Stimulated activated CD4-positive, alpha-beta T cell treated with anti-CD3 and anti-CD28 coated beads, Interleukin-4, amount 100 ng/mL, for 4 hours (primary cell): ENCODE data around the gene NADK2.

Source experiments
- DNase-seq, 2 experiments: peaks; one replicate each; pipeline ENCODE4 v3.0.0-alpha.2; 2020

The NADK2 gene

GRCh38 chr5:36246036-36246800 is 4.5 kb upstream of the NADK2 start:
- no peak for DNase-seq

DNA sequence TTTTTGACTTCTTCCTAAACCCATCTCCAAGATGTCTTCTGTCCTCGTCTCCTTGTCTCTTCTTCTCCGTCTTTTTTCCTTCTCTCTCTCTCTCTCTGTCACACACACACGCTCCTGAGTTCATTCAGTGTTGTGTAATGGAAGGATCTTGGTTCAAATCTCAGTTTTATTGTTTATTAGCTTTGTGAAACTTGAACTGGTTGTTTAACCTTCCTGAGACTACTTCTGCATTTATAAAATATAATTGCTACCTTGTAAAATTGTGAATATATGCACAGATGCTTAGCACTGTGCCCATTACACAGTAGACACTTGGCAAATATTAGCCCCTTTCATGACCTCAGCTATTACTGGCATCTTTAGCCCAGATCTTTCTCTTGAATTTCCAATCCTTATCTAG is 2.4 kb upstream of the NADK2 start:
- no peak for DNase-seq

- DNase-seq: no peak
Measured at GRCh38 chr5:36243653-36244052, 1.9 kb upstream of the NADK2 start.

DNA sequence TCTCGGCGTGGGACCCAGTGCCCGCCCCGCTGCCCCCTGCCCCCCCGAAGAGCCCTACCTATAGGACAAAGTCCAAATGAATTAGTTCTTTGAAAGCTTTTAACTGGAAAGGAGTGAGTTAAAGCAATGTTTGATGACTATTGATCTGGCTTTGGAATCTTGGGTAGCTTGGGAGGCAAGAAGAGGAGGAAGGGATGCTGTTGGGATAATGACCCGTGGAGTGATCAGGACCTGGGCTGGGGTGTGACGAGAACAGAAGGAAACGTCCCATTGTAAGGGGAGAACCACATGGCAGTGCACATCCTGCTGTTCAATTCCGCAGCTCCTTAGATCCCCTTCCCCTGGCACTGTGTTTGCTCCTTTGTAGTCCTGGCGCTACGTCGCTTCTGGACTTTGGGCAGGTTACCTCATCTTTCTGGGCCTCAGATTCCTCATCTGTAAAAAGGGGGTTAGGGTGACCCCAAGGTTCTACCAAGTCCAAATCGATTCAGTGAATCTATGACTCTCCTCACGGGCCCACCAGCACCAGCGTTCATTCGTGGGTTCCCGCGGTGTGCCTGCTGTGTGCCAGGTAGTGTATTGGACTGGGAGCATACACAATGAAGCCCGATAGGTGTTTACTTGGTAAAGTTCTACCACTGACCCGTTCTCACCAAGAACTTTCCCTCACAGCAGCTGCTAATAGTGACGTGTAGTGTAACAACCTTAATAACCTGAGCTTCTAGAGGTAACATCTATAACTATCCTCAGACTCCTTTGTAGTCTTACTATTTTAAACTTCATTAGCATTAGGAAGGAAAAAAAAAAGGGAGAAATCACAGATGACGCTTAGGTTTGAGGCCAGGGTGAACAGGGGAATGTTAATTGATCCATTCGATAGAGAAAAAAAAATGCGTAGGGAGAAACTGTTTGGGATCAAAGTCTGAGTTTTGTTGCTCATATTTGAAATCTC is 1.1 kb upstream of the NADK2 start:
- DNase-seq: peak in 1 of 2 experiments; percentile 2

- peak in 1 of 2 experiments; percentile 35 for DNase-seq
Measured at GRCh38 chr5:36240779-36241630, 720 bp downstream of the NADK2 start.

- no peak for DNase-seq
Measured at GRCh38 chr5:36239370-36240293, 2.1 kb downstream of the NADK2 start.

DNA sequence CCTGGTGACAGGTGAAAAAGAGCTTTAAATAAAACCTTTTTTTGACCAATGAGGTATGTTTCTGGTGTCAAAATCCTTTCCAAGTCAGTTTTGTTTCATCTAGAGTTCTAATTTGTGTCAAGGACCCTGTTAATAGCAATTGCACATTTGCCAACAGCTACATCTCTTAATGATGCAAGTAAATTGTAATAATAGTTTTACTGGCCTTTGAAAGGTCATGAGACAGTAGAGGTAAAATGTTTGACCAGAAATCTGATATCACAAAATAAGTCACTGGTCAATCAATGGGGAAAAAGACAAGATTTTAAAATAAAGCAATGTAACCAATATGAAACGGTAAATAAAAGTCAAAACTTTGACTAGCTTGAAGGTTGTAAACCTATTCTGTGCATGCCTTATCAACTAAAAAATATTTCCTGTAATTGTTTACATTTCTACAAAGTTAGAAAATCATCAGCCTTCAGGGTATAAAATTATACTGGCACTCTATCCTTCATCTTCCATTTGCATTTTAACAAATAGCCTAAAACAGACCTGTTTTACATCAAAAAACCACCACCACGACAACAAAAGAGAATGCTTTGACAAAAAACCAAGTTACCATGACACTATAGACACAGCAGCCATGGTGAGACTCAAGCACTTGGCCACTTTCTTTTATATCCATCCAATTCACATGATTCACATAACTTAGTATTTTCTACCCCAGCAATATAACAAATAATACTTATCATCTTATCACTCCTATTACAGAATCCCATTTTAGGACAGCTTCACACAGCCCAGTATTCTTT is 3.0 kb downstream of the NADK2 start:
- no peak for DNase-seq

GRCh38 chr5:36237751-36238150 is 4.0 kb downstream of the NADK2 start:
- DNase-seq: no peak

GRCh38 chr5:36236801-36237200 is 4.9 kb downstream of the NADK2 start:
- no peak for DNase-seq

- DNase-seq: no peak
Measured at GRCh38 chr5:36232533-36232932, 9.2 kb downstream of the NADK2 start.

- DNase-seq: no peak
Measured at GRCh38 chr5:36230151-36230790, 11.5 kb downstream of the NADK2 start.

DNA sequence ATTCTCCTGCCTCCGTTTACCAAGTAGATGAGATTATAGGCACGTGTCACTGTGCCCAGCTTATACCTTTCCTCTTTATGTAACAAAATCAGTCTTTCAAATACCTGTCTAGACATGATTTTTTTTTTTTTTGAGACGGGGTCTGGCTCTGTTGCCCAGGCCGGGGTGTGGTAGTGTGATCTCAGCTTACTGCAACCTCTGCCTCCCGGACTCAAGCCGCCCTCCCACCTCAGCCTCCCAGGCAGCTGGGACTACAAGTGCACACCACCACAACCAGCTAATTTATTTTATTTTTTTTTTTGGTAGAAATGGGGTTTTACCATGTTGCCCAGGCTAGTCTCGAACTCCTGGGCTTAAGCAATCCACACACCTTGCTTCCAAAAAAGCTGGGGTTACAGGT is 13.2 kb downstream of the NADK2 start:
- DNase-seq: no peak

DNA sequence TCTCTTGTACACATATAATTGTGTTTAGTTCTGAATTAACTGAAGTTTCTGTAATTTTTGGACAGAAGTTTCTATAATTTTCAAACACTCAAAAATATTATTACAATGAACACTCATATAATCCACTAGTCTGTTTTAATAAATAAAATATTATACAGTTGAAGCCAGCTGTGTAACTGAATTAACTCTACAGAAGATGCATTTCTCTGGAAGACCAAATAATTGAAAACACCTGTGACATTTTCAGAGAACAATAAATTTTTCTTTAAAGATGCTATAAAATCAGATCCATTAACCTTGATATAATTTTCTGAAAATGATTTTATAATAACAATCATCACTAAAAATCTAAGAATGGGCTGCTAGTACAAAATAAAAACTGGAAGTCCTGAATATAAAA is 14.7 kb downstream of the NADK2 start:
- DNase-seq: no peak

GRCh38 chr5:36222620-36223019 is 19.1 kb downstream of the NADK2 start:
- DNase-seq: no peak

DNA sequence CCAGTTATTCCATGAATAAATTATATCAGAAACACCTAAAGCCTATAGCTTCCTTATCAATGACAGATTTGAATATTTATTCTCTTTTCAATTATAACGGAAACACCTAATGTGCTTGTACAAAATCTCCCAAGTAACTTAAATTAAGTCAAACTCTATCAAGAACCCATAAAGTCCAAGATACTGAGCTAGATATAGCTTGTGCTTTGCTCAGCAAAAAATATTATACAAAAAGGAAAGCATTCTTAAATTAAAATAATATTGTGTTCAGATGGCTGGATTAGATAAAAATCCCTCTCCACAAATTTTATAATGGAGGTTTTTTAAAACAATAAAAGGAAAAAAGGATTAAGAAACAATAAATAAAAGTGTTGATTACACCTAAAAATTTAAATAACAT is 23.7 kb downstream of the NADK2 start:
- DNase-seq: no peak

DNA sequence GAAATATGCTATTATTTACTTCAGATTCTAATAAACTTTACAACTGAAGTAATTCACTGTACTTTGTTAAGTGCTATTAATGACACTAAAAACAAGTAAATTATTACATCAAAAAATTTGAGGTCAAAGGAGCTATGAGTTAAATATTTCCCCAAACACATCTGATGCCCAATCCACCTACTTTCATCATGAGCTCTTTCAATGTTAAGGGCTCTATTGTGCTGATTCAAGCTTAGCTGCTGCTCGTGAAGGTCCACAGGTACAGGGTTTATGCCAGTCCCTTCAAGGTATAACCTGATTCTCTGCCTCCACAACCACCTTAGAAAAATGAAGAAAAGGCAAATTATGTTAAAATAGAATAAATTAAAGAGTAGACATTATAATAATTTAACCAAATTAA is 24.2 kb downstream of the NADK2 start:
- DNase-seq: no peak

- no peak for DNase-seq
Measured at GRCh38 chr5:36215910-36216309, 25.8 kb downstream of the NADK2 start.

DNA sequence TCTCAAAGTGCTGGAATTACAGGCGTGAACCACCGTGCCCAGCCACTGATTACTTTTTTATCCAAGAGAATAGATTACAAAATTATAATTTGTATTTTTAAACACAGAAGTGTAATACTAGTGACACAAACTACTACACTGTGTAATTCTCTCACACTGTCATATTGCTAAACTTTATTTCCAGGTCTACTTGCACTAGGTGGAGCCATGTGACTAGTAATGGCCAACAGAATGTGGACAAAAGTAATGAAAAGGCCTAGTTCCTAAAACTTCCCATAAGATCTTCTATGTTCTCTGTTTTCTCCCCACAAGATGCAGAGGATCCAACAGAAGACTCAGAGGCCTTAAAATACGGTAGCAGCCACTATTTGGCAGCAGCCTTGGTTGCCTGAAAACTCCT is 27.3 kb downstream of the NADK2 start:
- DNase-seq: no peak

DNA sequence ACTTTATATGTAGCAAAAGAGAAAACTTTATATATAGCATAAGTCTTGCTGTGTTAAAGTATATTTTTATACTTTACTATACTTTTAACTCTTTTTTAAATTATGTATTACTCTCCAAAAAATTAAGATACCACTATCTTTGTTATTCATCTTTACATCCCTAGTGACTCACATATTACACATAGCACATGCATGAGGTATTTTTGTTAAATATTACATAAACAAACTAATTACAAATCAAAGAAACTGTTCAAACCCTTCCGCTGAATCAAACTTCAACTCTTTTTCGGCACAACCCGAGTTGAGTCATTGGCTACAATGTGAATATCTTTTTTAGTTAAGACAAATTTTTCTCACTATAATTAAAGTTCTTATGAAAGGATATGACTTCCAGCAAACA is 32.1 kb downstream of the NADK2 start:
- DNase-seq: no peak

DNA sequence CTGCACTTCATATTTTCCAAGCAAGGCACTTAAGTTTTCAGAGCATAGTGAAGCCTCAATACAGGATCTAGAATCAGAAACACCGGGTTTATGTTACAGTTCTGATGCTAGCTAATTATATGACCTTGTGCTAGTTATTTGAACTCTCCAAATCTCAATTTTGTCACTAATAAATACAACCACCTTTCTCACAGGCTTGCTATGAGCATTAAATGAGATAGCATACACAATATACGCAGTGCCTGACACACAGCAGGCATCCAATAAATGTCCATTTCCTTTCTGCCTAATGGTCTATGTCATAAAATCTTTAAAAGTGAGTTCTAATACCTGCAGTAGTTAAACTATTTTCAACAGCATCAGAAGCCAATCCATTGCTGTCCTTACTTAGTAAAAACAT is 32.9 kb downstream of the NADK2 start:
- DNase-seq: no peak

DNA sequence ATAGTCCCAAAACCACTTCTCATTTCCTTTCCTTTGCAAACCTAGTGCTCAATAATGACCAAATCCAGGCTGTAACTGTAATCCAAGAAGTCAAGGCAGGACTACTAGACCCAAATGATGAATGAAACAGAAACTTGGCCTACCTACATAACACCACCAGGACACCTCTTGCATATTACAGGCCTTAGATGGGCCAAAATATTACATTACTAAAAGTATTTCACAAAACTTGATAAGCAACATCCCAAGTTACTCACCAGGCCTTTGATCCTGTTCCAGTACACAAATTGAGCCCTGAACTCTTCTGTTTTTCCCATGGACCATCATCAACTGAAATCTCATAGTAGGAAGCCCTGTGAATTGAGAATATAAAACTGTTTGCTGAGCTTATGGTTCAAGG is 34.8 kb downstream of the NADK2 start:
- DNase-seq: no peak
